HG03103 (cell line): ENCODE data around the gene ARSB.
A peak's percentile ranks its signal among the peaks of the same experiment; 100 is the strongest.
"Not testable (repeated sequence)": the region's sequence is repeated elsewhere in the genome, so short reads cannot be mapped to it uniquely, and the experiment has no call there.

Experiments used
- ATAC-seq: cut with Tn5 transposase; IDR thresholded peaks from one replicate; pipeline ENCODE4 v1.9.1; 2021; ENCODE audit warnings: low read depth; ENCODE audit not compliant: unreplicated experiment

The ARSB gene

DNA sequence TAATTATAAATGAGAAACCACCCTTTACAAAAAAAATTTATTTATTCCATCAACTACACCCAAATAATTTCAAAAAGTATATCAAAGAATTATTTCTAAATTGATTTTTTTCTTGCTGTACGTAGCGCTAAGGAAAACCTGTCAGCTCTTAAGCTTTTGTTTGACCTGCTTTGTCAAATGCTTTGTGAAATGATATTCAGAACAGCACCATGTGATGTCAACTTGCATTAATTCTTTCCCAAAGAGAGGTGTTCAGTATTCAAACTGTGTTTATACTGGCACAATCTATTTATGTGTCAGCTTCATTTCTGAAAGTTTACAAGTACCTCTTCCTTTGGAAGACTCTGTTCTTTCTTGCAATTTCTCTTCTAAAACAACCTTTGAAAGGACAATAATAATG, 12.0 kb upstream of the ARSB start:
- ATAC-seq = no peak

DNA sequence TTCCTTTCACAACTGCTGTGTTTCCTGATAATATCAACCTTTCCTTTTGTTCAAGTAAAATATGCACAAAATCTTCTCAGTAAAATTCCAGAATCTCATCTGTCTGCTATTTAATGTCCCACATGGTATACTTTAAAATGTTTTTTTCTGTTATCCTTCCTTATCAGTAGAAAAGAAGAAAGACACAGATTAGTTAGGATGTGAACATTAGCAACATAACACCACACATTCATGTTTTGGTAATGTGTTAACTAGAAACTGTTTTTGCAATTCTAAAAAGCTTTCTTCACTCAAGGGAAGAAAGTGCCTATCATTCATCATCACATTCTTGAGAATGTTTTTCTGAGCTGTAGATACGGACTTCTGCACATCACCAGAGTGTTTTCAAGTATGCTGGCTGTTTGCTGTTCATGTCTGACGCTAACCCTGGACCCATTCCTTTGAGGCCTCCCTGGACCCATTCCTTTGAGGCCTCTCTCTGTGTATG, 10.5 kb upstream of the ARSB start:
- no peak for ATAC-seq

GRCh38 chr5:78993165-78993564, 8.1 kb upstream of the ARSB start:
- ATAC-seq = no peak

GRCh38 chr5:78992146-78992545, 7.0 kb upstream of the ARSB start:
- ATAC-seq = no peak

DNA sequence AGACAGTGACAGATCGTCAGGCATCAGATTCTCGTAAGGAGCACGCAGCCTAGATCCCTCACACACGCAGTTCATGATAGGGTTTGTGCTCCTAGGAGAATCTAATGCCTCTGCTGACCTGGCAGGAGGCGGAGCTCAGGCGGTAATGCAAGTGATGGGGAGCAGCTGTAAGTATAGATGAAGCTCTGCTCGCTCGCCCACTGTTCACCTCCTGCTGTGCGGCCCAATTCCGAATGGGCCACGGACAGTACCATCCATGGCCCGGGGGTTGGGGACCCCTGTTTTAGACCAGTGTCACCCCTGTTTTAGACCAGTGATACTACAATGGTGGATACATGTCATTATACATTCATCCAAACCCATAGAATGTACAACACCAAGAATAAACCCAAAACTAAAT, 4.0 kb upstream of the ARSB start:
- no peak for ATAC-seq

GRCh38 chr5:78985725-78986223, 664 bp upstream of the ARSB start:
- peak; percentile 40 for ATAC-seq

GRCh38 chr5:78984439-78985115, 533 bp downstream of the ARSB start:
- ATAC-seq = peak; percentile 44

GRCh38 chr5:78983601-78984438, 1.3 kb downstream of the ARSB start:
- ATAC-seq = no peak

DNA sequence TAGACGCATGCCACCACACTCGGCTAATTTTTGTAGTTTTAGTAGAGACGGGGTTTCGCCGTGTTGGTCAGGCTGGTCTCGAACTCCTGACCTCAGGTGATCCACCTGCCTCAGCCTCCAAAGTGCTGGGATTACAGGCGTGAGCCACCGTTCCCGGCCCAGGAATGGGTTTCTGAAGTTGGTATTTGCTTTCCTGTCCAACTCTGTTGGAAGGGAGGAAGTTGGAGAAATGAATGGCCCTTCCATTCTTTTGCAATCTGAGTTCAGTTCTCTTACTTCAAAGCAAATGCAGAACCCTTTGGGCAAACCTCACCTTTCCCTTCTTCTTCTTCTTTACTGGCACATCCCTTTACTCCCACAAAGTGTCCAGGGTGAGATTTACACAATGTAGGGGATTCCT, 1.9 kb downstream of the ARSB start:
- not testable (repeated sequence) for ATAC-seq

DNA sequence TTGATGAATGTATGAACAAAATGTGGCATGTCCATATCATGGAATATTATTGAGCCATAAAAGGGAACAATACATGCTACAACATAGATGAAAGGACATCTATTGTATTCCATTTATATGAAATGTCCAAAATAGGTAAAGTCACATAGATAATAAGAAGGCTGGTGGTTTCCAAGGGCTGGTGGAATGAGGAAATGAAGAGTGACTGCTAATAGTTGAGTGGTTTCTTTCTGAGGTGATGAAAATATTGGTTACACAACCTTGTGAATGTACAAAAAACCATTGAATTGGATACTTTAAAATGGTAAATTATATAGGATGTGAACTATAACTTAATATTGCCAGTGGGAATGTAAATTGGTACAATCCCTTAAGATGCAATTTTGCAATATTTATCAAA, 5.2 kb downstream of the ARSB start:
- no peak for ATAC-seq

DNA sequence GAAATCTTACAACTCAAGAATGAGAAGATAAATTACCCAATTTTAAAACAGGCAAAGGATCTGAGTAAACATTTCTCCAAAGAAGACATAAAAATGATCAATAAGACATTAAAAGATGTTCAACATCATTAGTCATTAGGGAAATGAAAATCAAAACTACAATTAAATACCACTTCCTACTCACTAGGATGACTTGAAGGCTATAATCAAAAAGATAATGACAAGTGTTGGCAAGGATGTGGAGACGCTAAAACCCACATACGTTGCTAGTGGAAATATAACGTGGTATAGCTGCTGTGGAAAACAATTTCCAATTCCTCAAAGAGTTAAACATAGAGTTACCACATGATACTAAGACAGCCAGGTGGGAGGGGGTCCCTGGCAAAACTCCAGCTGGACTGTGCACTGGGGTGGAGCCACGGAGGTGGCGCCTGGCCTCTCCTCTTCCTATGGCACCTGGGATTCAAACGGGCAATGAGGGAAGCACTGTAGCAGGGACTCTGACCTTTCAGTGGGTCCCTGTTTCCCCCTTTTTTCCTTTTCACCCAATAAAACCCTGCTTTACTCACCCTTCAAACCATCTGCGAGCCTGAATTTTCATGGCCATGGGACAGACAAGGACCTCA, 5.9 kb downstream of the ARSB start:
- no peak for ATAC-seq

DNA sequence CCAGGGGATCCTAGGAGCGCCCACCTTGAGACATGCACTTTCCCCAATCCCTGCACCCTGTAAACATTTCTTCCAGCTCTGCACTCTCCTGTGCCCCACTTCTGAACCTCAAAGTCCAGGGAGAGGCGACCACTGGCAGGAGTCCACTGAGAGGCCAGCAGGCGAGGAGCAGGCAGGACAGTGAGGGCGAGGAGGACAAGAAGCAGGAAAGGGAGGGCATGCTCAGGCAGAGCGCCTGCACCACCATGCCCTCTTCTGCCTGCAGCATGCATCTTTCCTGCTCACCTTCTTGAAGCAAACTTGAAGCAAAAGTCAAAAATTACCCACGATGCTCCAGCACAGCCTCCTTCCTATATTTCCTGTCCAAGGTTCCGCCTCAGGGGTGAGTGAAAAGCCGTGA, 10.1 kb downstream of the ARSB start:
- no peak for ATAC-seq

- no peak for ATAC-seq
Measured at GRCh38 chr5:78974601-78975000, 10.5 kb downstream of the ARSB start.

DNA sequence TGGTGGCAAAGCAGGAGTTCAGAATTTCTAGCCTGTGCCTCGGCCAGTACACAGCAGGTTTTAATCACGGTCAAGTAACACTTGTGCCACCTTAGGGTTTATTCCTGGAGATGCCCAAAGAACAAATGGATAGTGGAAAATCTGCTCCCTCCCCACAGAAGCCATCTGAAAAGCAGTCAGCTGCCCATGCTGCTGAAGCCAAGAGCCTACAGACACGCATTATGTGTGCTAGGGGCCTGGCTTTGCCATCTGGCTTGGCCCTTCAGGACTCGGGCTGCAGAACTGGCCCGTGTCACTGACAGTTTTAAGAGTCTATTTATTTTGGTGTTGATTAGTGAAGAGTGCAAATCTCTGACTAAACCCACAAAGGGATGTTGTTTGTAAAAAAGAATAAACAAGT, 11.1 kb downstream of the ARSB start:
- ATAC-seq = no peak

DNA sequence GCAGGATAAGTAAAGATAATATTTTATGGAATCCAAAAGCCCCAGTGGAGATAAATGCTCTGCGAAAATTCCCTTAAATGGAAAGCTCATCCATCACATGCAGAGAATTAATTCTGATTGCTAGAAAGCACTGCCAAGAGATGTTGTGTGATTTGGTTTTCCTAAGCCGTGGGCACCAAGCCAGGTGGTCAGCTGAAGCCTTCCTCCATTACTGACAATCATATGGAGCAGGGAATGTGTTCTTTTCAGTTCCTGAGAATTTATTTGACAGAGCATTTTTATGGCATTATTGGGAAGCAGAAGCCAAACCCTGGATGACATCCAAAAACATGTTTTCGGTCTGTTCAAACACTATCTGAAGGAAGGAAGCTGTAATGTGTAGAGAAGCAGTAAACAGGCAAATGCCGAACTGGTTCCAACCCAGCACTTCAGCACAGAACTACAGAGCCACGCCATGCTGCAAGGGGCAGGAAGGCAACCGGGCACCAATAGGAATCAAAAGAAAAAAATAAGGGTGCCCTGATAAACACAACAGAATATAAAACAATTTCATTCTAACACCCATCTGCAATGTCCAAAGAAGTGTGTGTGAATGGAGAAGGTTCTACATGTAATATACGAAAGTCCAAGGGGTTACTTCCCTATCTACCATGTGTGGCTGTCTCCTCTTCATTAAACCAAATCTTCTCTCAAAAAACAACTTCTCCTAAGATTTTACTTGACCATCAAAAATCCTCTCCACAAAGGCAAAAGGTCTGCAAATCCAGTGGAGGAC, 12.3 kb downstream of the ARSB start:
- ATAC-seq = no peak

DNA sequence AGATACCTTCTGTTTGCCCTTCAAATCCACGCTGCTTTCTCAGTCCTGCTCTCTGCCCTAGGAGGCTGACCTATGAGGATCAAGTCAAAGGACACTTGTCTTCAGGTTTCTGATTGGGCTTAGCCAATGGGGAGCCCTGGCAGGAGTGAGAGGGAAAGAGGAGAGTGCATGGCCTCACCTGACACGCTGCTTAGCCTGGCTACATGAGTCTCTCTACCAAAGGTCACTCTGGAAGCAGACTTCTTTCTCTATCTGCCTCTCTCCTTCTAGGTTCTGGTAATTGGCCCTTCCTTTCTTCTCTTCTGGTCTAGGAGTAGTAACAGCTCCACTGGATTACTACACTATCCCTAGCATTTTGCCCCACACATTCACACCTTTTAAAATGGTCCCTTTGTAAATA, 13.1 kb downstream of the ARSB start:
- no peak for ATAC-seq

GRCh38 chr5:78968781-78969180, 16.3 kb downstream of the ARSB start:
- no peak for ATAC-seq

DNA sequence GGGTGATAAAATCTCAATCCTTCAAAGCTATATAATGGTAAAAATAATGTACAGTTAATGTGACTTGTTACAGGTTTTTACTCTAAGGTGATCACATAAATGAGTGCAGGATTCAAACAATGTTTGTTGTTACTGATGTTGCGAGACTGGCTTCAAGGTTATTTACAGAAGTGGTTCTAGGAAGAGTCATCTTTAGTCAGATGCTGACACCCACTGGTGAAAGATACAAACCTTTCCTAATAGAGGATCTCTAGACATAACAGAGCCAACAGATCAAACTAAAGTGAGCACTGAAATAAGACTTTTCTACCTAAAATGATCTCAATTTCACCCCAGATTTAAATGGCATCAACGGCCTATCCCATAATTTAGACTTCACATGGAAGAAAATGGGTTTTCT, 20.2 kb downstream of the ARSB start:
- no peak for ATAC-seq

DNA sequence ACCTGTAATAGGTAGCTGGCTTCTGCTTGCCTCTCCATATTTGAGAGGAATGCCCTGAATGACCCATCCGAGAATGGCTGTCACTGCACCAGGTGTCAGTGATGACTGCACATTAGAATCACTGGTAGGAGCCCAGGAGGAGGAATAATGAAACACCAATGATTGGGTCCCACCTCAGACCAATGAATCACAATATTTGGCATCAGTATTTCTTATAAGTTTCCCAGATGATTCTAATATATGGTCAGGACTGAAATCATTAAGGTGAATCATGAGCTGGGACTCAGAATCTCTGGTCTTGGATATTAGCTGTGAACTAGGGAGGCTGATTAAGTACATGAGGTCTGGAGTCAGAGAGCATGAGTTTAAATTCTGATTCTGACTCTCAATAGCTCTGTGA, 23.4 kb downstream of the ARSB start:
- no peak for ATAC-seq

- no peak for ATAC-seq
Measured at GRCh38 chr5:78959767-78960166, 25.3 kb downstream of the ARSB start.
